GM12878 (cell line): ENCODE results near the gene TM4SF18. TPM values are rescaled to one million over a fixed set of nuclear protein-coding genes. Genes with fewer than 3 reads are reported as not detected.

Experiments
- ATAC-seq: fragments of 200-7000 bp; cut with Tn5 transposase; 3 replicates; pipeline ENCODE4 v1.9.1; 2020; ENCODE audit warnings: mild to moderate bottlenecking, moderate library complexity
- BruUV-seq: library from RNA; stranded (reverse); fragments of 400-500 nt; replicated peaks from 2 replicates; lab custom pipeline; 2021; lab: Mats Ljungman, UMichigan
- CTCF ChIA-PET: fragments of 300-600 bp; sonication (Branson Sonifier 250); formaldehyde crosslinking; extraction: SDS; loops from one replicate; lab custom pipeline; 2021; ENCODE audit warnings: inconsistent platforms; lab: Yijun Ruan, JAX
- POLR2A ChIA-PET: fragments of 350-600 bp; formaldehyde crosslinking; extraction: SDS; loops from one replicate; lab custom pipeline; 2021; ENCODE audit warnings: inconsistent platforms; lab: Charles Lee
- RAD21 ChIA-PET: fragments of 300-600 bp; sonication (Branson Sonifier 250); formaldehyde crosslinking; loops from one replicate; lab custom pipeline; 2023; ENCODE audit warnings: antibody characterized with exemption; ENCODE audit not compliant: unreplicated experiment; lab: Charles Lee
- SMC1A ChIA-PET: fragments of 300-600 bp; sonication (Branson Sonifier 250); formaldehyde crosslinking; loops from one replicate; lab custom pipeline; 2023; ENCODE audit not compliant: unreplicated experiment, uncharacterized antibody; lab: Charles Lee
- DNase-seq: peaks from one replicate; pipeline ENCODE4 v3.0.0-alpha.2; 2011; ENCODE audit warnings: low read depth, low spot score
- FAIRE-seq: peaks from 3 replicates; lab custom pipeline; 2011; peaks lifted over from hg19 to GRCh38; lab: Jason Lieb, UNC
- H2AFZ ChIP-seq: 2 replicates; pipeline ENCODE4 v1.6.0; 2011; ENCODE audit warnings: low read depth, low read length, control low read depth; ENCODE audit not compliant: control insufficient read depth
- H3K27ac ChIP-seq: 2 replicates; pipeline ENCODE4 v1.5.1; 2011; ENCODE audit warnings: control low read depth; ENCODE audit not compliant: control insufficient read depth, insufficient read depth
- H3K27me3 ChIP-seq, 2 experiments: replicated peaks in 1 of 2; 2 replicates each; pipeline versions ENCODE4 v1.6.0 to v1.6.1; 2011; ENCODE audit warnings: low read length in 1 of 2; ENCODE audit not compliant: control insufficient read depth in 2 of 2, insufficient read depth in 2 of 2
- H3K36me3 ChIP-seq, 2 experiments: 2 replicates each; pipeline ENCODE4 v1.5.1; 2011; ENCODE audit warnings: low read length in 1 of 2; ENCODE audit not compliant: control insufficient read depth in 2 of 2, insufficient read depth in 2 of 2
- H3K4me1 ChIP-seq: 2 replicates; pipeline ENCODE4 v1.6.1; 2011; ENCODE audit warnings: mild to moderate bottlenecking, low read length, moderate library complexity, mixed read lengths; ENCODE audit not compliant: control insufficient read depth, insufficient read depth
- H3K4me2 ChIP-seq: 2 replicates; pipeline ENCODE4 v1.6.0; 2011; ENCODE audit warnings: control low read depth; ENCODE audit not compliant: control insufficient read depth, insufficient read depth
- H3K4me3 ChIP-seq: fragments of 200-600 bp; sonication (generic); 2 replicates; pipeline ENCODE4 v1.5.1; 2016
- H3K79me2 ChIP-seq: 2 replicates; pipeline ENCODE4 v1.6.0; 2011; ENCODE audit warnings: low read length; ENCODE audit not compliant: control insufficient read depth, insufficient read depth
- H3K9ac ChIP-seq: 2 replicates; pipeline ENCODE4 v1.8.0; 2011; ENCODE audit warnings: low read length, control low read depth, mixed read lengths; ENCODE audit not compliant: control insufficient read depth, insufficient read depth
- H3K9me3 ChIP-seq: replicated peaks from 3 replicates; pipeline ENCODE4 v1.5.1; 2011; ENCODE audit warnings: mild to moderate bottlenecking, low read length; ENCODE audit not compliant: control insufficient read depth, insufficient read depth
- H4K20me1 ChIP-seq: 2 replicates; pipeline ENCODE4 v1.6.0; 2011; ENCODE audit not compliant: control insufficient read depth, insufficient read depth
- ATF3 ChIP-seq: IDR thresholded peaks from 2 replicates; pipeline ENCODE4 v1.6.1; 2011; ENCODE audit warnings: low read depth, mild to moderate bottlenecking, low read length, moderate library complexity, borderline replicate concordance; ENCODE audit errors: extremely low read depth
- PBX3 ChIP-seq: IDR thresholded peaks from 2 replicates; pipeline ENCODE4 v1.6.1; 2011; ENCODE audit warnings: mild to moderate bottlenecking, low read depth, low read length, moderate library complexity; ENCODE audit not compliant: insufficient replicate concordance
- SMAD1 ChIP-seq: fragments of 450-650 bp; IDR thresholded peaks from 2 replicates; pipeline ENCODE4 v1.6.1; 2018; ENCODE audit warnings: mild to moderate bottlenecking, low read depth; ENCODE audit not compliant: partially characterized antibody
- STAT1 ChIP-seq: fragments of 450-650 bp; conservative IDR thresholded peaks from 2 replicates; pipeline ENCODE4 v1.6.1; 2014; ENCODE audit warnings: antibody characterized with exemption, mild to moderate bottlenecking
- ZNF217 ChIP-seq: fragments of 450-650 bp; IDR thresholded peaks from 2 replicates; pipeline ENCODE4 v1.6.1; 2017; ENCODE audit warnings: antibody characterized with exemption, mild to moderate bottlenecking
- WGBS: methylation state at CpG from one replicate; pipeline ENCODE4 v1.1.6; 2016; ENCODE audit warnings: low lambda C conversion rate; ENCODE audit not compliant: insufficient replicate concordance, insufficient coverage; ENCODE audit errors: missing lambda C conversion rate; 5-methylcytosine and 5-hydroxymethylcytosine counted together
- in situ Hi-C: fragments of 300-500 bp; cut with MboI; formaldehyde crosslinking; loops from 9 replicates; pipeline ENCODE4 v1.14.3; 2018; ENCODE audit warnings: mixed read lengths
- intact Hi-C: fragments of 100-400 bp; cut with micrococcal nuclease; formaldehyde crosslinking; loops from one replicate; pipeline ENCODE4 v1.14.2; 2022; ENCODE audit not compliant: unreplicated experiment
- polyA plus RNA-seq, 11 experiments: library from polyadenylated mRNA; depleted of rRNA in 4 of 11; unstranded in 6 of 11; stranded (reverse) in 5 of 11; fragments of >200 nt; fragmentation: Nextera tagmentation in 4 of 11; fragmentation: Illumina TruSeq in 1 of 11; extraction: Ambion mirVana in 4 of 11; extraction: Trizol in 1 of 11; gene quantifications; 1 replicate in 1 of 11; 2 replicates in 10 of 11; pipeline versions ENCODE4 v1.2.1 to v1.2.3, GENCODE V29; 2011 to 2016; ENCODE audit warnings: inconsistent platforms in 2 of 11, missing spikeins in 2 of 11, low read depth in 1 of 11
- total RNA-seq, 4 experiments: library from RNA; depleted of rRNA in 3 of 4; stranded (reverse); fragments of >200 nt in 3 of 4; fragmentation: Illumina TruSeq in 1 of 4; extraction: Trizol in 1 of 4; gene quantifications; 2 replicates each; pipeline versions ENCODE4 v1.2.1 to v1.2.3, GENCODE V29; 2013 to 2021
- TF ChIP-seq, protein P1 (sequence below): fragments of 450-650 bp; IDR thresholded peaks from 2 replicates; pipeline ENCODE4 v1.6.1; 2017; ENCODE audit warnings: low read depth, mild to moderate bottlenecking, moderate library complexity

Gene TM4SF18
- total and polyA plus RNA-seq, 10 of the 15 experiments (the other 5 are each of a cell fraction or from before 2014, with no cell fraction given), result 0.01 TPM; not detected in 9

- TF ChIP-seq, protein P1, sequence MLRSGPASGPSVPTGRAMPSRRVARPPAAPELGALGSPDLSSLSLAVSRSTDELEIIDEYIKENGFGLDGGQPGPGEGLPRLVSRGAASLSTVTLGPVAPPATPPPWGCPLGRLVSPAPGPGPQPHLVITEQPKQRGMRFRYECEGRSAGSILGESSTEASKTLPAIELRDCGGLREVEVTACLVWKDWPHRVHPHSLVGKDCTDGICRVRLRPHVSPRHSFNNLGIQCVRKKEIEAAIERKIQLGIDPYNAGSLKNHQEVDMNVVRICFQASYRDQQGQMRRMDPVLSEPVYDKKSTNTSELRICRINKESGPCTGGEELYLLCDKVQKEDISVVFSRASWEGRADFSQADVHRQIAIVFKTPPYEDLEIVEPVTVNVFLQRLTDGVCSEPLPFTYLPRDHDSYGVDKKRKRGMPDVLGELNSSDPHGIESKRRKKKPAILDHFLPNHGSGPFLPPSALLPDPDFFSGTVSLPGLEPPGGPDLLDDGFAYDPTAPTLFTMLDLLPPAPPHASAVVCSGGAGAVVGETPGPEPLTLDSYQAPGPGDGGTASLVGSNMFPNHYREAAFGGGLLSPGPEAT, result no peak
- TF ChIP-seq PBX3, result no peak
- TF ChIP-seq, all 136 proteins: peak for 0
Observed at GRCh38 chr3:149331396-149331795, 2.0 kb downstream of the TM4SF18 start (continued).

- no peaks in the 10 kb centered on the region for H4K20me1 ChIP-seq
- H3K9me3 ChIP-seq, result no peaks in the 10 kb centered on the region
- in situ Hi-C loops, result no loop called here
- no peak overlapping the region for H3K27ac ChIP-seq
- 0% methylated on average over 2 of the region's 2 CpGs for WGBS
- FAIRE-seq (no peak), ATAC-seq (no peak), DNase-seq (no peak)
- H3K4me3 ChIP-seq, result no peak overlapping the region
- no peaks in the 10 kb centered on the region for H3K79me2 ChIP-seq
- H3K9ac ChIP-seq, result no peak overlapping the region
- SMC1A ChIA-PET, result interaction anchor here (1.1 kb wide), 1 partner anchor 42 kb away, joined by 3 read pairs; no protein-coding TSS in a partner anchor
- no peak overlapping the region for H2AFZ ChIP-seq
- H3K36me3 ChIP-seq, result no peaks in the 10 kb centered on the region
- intact Hi-C loops, result loop anchor here (5.0 kb wide), 1 partner anchor 373 kb away; no protein-coding TSS in a partner anchor
- CTCF ChIA-PET, result interaction anchor here (1.6 kb wide), 1 partner anchor 142 kb away, joined by 4 read pairs; no protein-coding TSS in a partner anchor
- BruUV-seq, result no TSS peak
- no peaks in the 10 kb centered on the region; a peak in 2 of 4 replicates for H3K27me3 ChIP-seq
- no peaks in the 10 kb centered on the region for H3K4me1 ChIP-seq
- TF ChIP-seq SMAD1, result no peak
- no peak for TF ChIP-seq ZNF217
- no peak for TF ChIP-seq ATF3
- no peak for TF ChIP-seq STAT1
- POLR2A ChIA-PET, result no interaction called here
- no peak overlapping the region for H3K4me2 ChIP-seq
- RAD21 ChIA-PET, result no interaction called here
Observed at GRCh38 chr3:149330609-149331331, 2.7 kb downstream of the TM4SF18 start.
